GM12865 (cell line): ENCODE results near the gene POLQ.
"Not testable (repeated sequence)": the region's sequence is repeated elsewhere in the genome, so short reads cannot be mapped to it uniquely, and the experiment has no call there.

Experiments
- DNase-seq: peaks from one replicate; pipeline ENCODE4 v3.0.0; 2010; ENCODE audit warnings: low read depth
- H3K4me3 ChIP-seq: 2 replicates; pipeline ENCODE4 v1.5.1; 2011; ENCODE audit warnings: mild to moderate bottlenecking, low read depth, low read length, control low read depth
- CTCF ChIP-seq: IDR thresholded peaks from 2 replicates; pipeline ENCODE4 v1.5.1; 2011; ENCODE audit warnings: low read length, control low read depth, low read depth, inconsistent platforms; ENCODE audit not compliant: insufficient read depth; ENCODE audit errors: missing control alignments

The POLQ gene

GRCh38 chr3:121545574-121546455 lies at the start of gene POLQ:
POLQ (minus strand) TSS chr3:121545988; CDS start chr3:121545877, 111 bp downstream.
- peak within 1 kb of the TSS; percentile 84 for H3K4me3 ChIP-seq
- TF ChIP-seq CTCF = no peak
- DNase-seq = peak; percentile 97

DNA sequence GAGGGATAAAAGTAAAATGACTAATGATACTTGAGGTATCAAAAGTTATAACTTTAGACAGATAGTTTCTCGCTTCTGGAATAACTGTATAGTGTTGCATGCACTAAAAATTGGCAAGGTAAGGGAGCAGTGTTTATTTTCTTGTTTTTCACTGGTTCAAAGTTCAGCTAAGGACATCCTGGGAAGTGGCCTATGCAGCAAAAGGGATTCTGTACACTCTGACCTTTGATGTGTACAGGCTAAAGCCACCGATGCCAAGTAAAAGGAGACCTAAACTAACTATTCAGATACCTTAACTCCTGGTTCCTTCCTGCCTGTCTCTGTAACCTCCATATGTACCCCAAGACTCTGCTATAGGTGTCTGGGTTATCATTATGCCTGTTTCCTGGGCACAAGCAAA lies 49.1 kb upstream of the POLQ start:
- TF ChIP-seq CTCF = no peak
- DNase-seq = no peak
- H3K4me3 ChIP-seq = no peak overlapping the region

DNA sequence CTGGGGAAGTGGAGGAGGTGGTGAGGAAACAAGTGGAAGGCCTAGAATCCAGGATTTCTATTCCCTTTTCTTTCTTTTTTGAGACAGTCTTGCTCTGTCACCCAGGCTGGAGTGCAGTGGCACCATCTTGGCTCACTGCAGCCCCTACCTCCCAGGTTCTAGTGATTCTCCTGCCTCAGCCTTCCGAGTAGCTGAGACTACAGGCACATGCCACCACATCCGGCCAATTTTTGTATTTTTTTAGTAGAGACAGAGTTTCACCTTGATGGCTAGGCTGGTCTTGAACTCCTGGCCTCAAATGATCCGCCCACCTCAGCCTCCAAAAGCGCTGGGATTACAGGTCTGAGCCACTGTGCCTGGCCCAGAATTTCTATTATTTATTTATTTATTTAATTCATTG lies 48.0 kb upstream of the POLQ start:
- H3K4me3 ChIP-seq, DNase-seq: not testable (repeated sequence)

- no peak within 1 kb of the TSS for H3K4me3 ChIP-seq
- peak; percentile 58 for DNase-seq
- TF ChIP-seq CTCF = no peak
These were observed 47.3 kb upstream of the POLQ start, which contains the start of gene FBXO40 for GRCh38 chr3:121592856-121593702. FBXO40 (plus strand) TSS chr3:121593379; CDS start chr3:121620576, 27,197 bp downstream.

- peak; percentile 25 for DNase-seq
- TF ChIP-seq CTCF = no peak
- no peak overlapping the region for H3K4me3 ChIP-seq
These were observed 38.6 kb upstream of the POLQ start for GRCh38 chr3:121584418-121584817.

- no peak for TF ChIP-seq CTCF
These were observed 35.9 kb upstream of the POLQ start for GRCh38 chr3:121581691-121582090.

GRCh38 chr3:121574449-121574848 lies 28.7 kb upstream of the POLQ start:
- H3K4me3 ChIP-seq = no peak overlapping the region
- no peak for TF ChIP-seq CTCF
- no peak for DNase-seq

More at GRCh38 chr3:121581691-121582090, 35.9 kb upstream of the POLQ start:
- no peak overlapping the region for H3K4me3 ChIP-seq
- DNase-seq = no peak
